Mesenteric fat pad (tissue), 1 donor: Measurements from ENCODE around the gene PIAS3. TPM values are rescaled to one million over a fixed set of nuclear protein-coding genes. Genes with fewer than 3 reads are reported as not detected.
A peak's percentile ranks its signal among the peaks of the same experiment; 100 is the strongest.
"Not testable (repeated sequence)": the region's sequence is repeated elsewhere in the genome, so short reads cannot be mapped to it uniquely, and the experiment has no call there.

Experiments used
- DNase-seq: peaks from one replicate; pipeline ENCODE4 v3.0.0-alpha.2; 2020; ENCODE audit warnings: low spot score
- total RNA-seq: library from RNA; stranded (reverse); fragmentation: NEBNext Ultra II Directional; extraction: Animal tissue kit (Norgen Biotek cat#: 25700); gene quantifications from one replicate; pipeline ENCODE4 v1.2.1, GENCODE V29; 2021
- donor health status: DM: yes; HTN: yes; CAD: no.

PIAS3 gene
- total RNA-seq, 1 donor from 2014 or later: 23.3 TPM

- DNase-seq: no peak
These were observed 19.1 kb upstream of the PIAS3 start for GRCh38 chr1:145877923-145878486.

GRCh38 chr1:145874646-145875045 is 15.8 kb upstream of the PIAS3 start:
- DNase-seq: no peak

- DNase-seq: no peak
These were observed 13.4 kb upstream of the PIAS3 start for GRCh38 chr1:145871994-145872924.

- DNase-seq: peak; percentile 20
These were observed 9.4 kb upstream of the PIAS3 start for GRCh38 chr1:145868232-145868631.

GRCh38 chr1:145863282-145864018 is 4.6 kb upstream of the PIAS3 start:
- no peak for DNase-seq

GRCh38 chr1:145859491-145860023 is 676 bp upstream of the PIAS3 start:
- peak; percentile 96 for DNase-seq

GRCh38 chr1:145858238-145858900 is 512 bp downstream of the PIAS3 start:
- DNase-seq: no peak

- no peak for DNase-seq
These were observed 1.7 kb downstream of the PIAS3 start for GRCh38 chr1:145857170-145857569.

GRCh38 chr1:145855426-145855948 is 3.4 kb downstream of the PIAS3 start:
- DNase-seq: no peak

- no peak for DNase-seq
These were observed 9.3 kb downstream of the PIAS3 start for GRCh38 chr1:145849356-145850160.

- DNase-seq: no peak
These were observed 11.1 kb downstream of the PIAS3 start for GRCh38 chr1:145847827-145848226.

- no peak for DNase-seq
These were observed 12.7 kb downstream of the PIAS3 start for GRCh38 chr1:145846201-145846612.

GRCh38 chr1:145845514-145846161 is 13.2 kb downstream of the PIAS3 start, which contains the start of gene NUDT17:
NUDT17 (plus strand) TSS chr1:145845630; CDS start chr1:145845641, 11 bp downstream.
- DNase-seq: no peak

GRCh38 chr1:145845144-145845513 is 13.8 kb downstream of the PIAS3 start:
- DNase-seq: no peak

- no peak for DNase-seq
These were observed 15.8 kb downstream of the PIAS3 start for GRCh38 chr1:145843031-145843430.

GRCh38 chr1:145837656-145838055 is 21.2 kb downstream of the PIAS3 start:
- DNase-seq: no peak

- DNase-seq: not testable (repeated sequence)
These were observed 28.1 kb downstream of the PIAS3 start for GRCh38 chr1:145830810-145831209.

GRCh38 chr1:145828367-145829026 is 30.4 kb downstream of the PIAS3 start:
- no peak for DNase-seq

GRCh38 chr1:145827966-145828365 is 30.9 kb downstream of the PIAS3 start:
- no peak for DNase-seq
